Liver (tissue), 3 donors: ENCODE data around the gene THSD7B.

Experiments
- ATF3 ChIP-seq: IDR thresholded peaks from 2 replicates; pipeline ENCODE4 v1.6.1; 2016; ENCODE audit warnings: antibody characterized with exemption
- CTCF ChIP-seq: fragments of 150-350 bp; IDR thresholded peaks from 2 replicates; pipeline ENCODE4 v1.5.1; 2017; ENCODE audit warnings: improper control_type of control experiment, low read depth, low read length; ENCODE audit not compliant: missing input control
- GABPA ChIP-seq, 2 donors: IDR thresholded peaks in 1 of 2; conservative IDR thresholded peaks in 1 of 2; 2 replicates each; pipeline ENCODE4 v1.6.1; 2016; ENCODE audit warnings: antibody characterized with exemption in 2 of 2, mild to moderate bottlenecking in 1 of 2, moderate library complexity in 1 of 2
- HNF4A ChIP-seq, 2 donors: conservative IDR thresholded peaks; 2 replicates each; pipeline ENCODE4 v1.6.1; 2016; ENCODE audit warnings: antibody characterized with exemption in 2 of 2, mild to moderate bottlenecking in 2 of 2
- HNF4G ChIP-seq: IDR thresholded peaks from 2 replicates; pipeline ENCODE4 v1.6.1; 2016; ENCODE audit warnings: antibody characterized with exemption
- RAD21 ChIP-seq, 2 donors: IDR thresholded peaks; 2 replicates each; pipeline ENCODE4 v1.6.1; 2016; ENCODE audit warnings: antibody characterized with exemption in 2 of 2, mild to moderate bottlenecking in 2 of 2
- REST ChIP-seq: IDR thresholded peaks from 2 replicates; pipeline ENCODE4 v1.6.1; 2016; ENCODE audit warnings: antibody characterized with exemption, mild to moderate bottlenecking
- RXRA ChIP-seq, 2 donors: IDR thresholded peaks; 2 replicates each; pipeline ENCODE4 v1.6.1; 2017 to 2018; ENCODE audit warnings: antibody characterized with exemption in 2 of 2, mild to moderate bottlenecking in 1 of 2
- TF ChIP-seq, protein P1 (sequence below): IDR thresholded peaks from 2 replicates; pipeline ENCODE4 v1.6.1; 2016; ENCODE audit warnings: antibody characterized with exemption
- donor health status: healthy.
- donor health status: healthy.

- TF ChIP-seq CTCF (no peak), HNF4A (conservative IDR thresholded peaks at IDR 0.05) (no peak), GABPA (IDR thresholded peaks at IDR 0.05 in 1 of 2, conservative IDR thresholded peaks at IDR 0.05 in 1 of 2) (no peak), RAD21 (IDR thresholded peaks at IDR 0.05) (no peak), RXRA (IDR thresholded peaks at IDR 0.05) (no peak), HNF4G (no peak), REST (no peak), ATF3 (no peak)
- TF ChIP-seq, protein P1, sequence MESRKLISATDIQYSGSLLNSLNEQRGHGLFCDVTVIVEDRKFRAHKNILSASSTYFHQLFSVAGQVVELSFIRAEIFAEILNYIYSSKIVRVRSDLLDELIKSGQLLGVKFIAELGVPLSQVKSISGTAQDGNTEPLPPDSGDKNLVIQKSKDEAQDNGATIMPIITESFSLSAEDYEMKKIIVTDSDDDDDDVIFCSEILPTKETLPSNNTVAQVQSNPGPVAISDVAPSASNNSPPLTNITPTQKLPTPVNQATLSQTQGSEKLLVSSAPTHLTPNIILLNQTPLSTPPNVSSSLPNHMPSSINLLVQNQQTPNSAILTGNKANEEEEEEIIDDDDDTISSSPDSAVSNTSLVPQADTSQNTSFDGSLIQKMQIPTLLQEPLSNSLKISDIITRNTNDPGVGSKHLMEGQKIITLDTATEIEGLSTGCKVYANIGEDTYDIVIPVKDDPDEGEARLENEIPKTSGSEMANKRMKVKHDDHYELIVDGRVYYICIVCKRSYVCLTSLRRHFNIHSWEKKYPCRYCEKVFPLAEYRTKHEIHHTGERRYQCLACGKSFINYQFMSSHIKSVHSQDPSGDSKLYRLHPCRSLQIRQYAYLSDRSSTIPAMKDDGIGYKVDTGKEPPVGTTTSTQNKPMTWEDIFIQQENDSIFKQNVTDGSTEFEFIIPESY, result no peak
Measured at GRCh38 chr2:137381731-137382130, 616.4 kb downstream of the THSD7B start.
